ENCODE data around the gene TDRD3. TPM values are rescaled to one million over a fixed set of nuclear protein-coding genes. Genes with fewer than 3 reads are reported as not detected.
A peak's percentile ranks its signal among the peaks of the same experiment; 100 is the strongest.
"Not testable (repeated sequence)": the region's sequence is repeated elsewhere in the genome, so short reads cannot be mapped to it uniquely, and the experiment has no call there.

The TDRD3 gene
- polyA plus RNA-seq, 1 experiment, result 3.9 TPM

GRCh38 chr13:60369242-60369641, 27.8 kb upstream of the TDRD3 start:
- DNase-seq (ENCODE audit: low read depth), result no peak
- ChIA-PET POLR2A (no interaction called here), CTCF (interaction anchor here (0.7 to 3.1 kb wide), 6 partner anchors 11 to 67 kb away, joined by 3 to 10 read pairs (median 4); partner anchors contain the start of gene TDRD3)
- Histone ChIP-seq H3K4me3 (ENCODE audit: low read depth, low read length) (no peak overlapping the region), H3K36me3 (ENCODE audit: control insufficient read depth, insufficient read depth, low read length) (no peaks in the 10 kb centered on the region), H3K27me3 (ENCODE audit: control insufficient read depth, insufficient read depth, low read length) (no peaks in the 10 kb centered on the region)
- TF ChIP-seq CTCF (IDR thresholded peaks at IDR 0.05; ENCODE audit: insufficient read depth, low read depth, low read length), result peak; percentile 15; the same call in 1 of the 2 replicates

GRCh38 chr13:60370343-60370742, 26.7 kb upstream of the TDRD3 start:
- CTCF ChIA-PET, result interaction anchor here (1.3 to 3.1 kb wide), 2 partner anchors 9 to 16 kb away, joined by 3 to 10 read pairs; no protein-coding TSS in a partner anchor
- Histone ChIP-seq H3K4me3 (ENCODE audit: low read depth, low read length) (no peak overlapping the region), H3K36me3 (ENCODE audit: control insufficient read depth, insufficient read depth, low read length) (no peaks in the 10 kb centered on the region), H3K27me3 (ENCODE audit: control insufficient read depth, insufficient read depth, low read length) (no peaks in the 10 kb centered on the region)
- POLR2A ChIA-PET, result no interaction called here
- DNase-seq (ENCODE audit: low read depth), result no peak
- TF ChIP-seq CTCF (IDR thresholded peaks at IDR 0.05; ENCODE audit: insufficient read depth, low read depth, low read length), result no peak

GRCh38 chr13:60372141-60372540, 24.9 kb upstream of the TDRD3 start:
- DNase-seq (ENCODE audit: low read depth), result no peak
- POLR2A ChIA-PET, result no interaction called here
- no peak for TF ChIP-seq CTCF (IDR thresholded peaks at IDR 0.05; ENCODE audit: insufficient read depth, low read depth, low read length)
- CTCF ChIA-PET, result interaction anchor here (1.3 kb wide), 1 partner anchor 18 kb away, joined by 4 read pairs; no protein-coding TSS in a partner anchor
- no peak overlapping the region for H3K4me3 ChIP-seq (ENCODE audit: low read depth, low read length)
- no peaks in the 10 kb centered on the region for H3K36me3 ChIP-seq (ENCODE audit: control insufficient read depth, insufficient read depth, low read length)
- no peaks in the 10 kb centered on the region for H3K27me3 ChIP-seq (ENCODE audit: control insufficient read depth, insufficient read depth, low read length)

GRCh38 chr13:60379282-60379681, 17.7 kb upstream of the TDRD3 start:
- CTCF ChIA-PET, result interaction anchor here (2.2 kb wide), 1 partner anchor 11 kb away, joined by 6 read pairs; no protein-coding TSS in a partner anchor
- POLR2A ChIA-PET; H3K27me3 ChIP-seq (ENCODE audit: control insufficient read depth, insufficient read depth, low read length); DNase-seq (ENCODE audit: low read depth); H3K4me3 ChIP-seq (ENCODE audit: low read depth, low read length); H3K36me3 ChIP-seq (ENCODE audit: control insufficient read depth, insufficient read depth, low read length): not testable (repeated sequence)

GRCh38 chr13:60379837-60380565, 17.0 kb upstream of the TDRD3 start:
- Histone ChIP-seq H3K36me3 (ENCODE audit: control insufficient read depth, insufficient read depth, low read length) (no peaks in the 10 kb centered on the region), H3K4me3 (ENCODE audit: low read depth, low read length) (no peak overlapping the region), H3K27me3 (ENCODE audit: control insufficient read depth, insufficient read depth, low read length) (peaks cover under 1% of the 10 kb centered on the region; the same call in 1 of the 2 replicates)
- ChIA-PET POLR2A (no interaction called here), CTCF (interaction anchor here (2.2 kb wide), 1 partner anchor 11 kb away, joined by 6 read pairs; no protein-coding TSS in a partner anchor)
- no peak for DNase-seq (ENCODE audit: low read depth)
- TF ChIP-seq CTCF (IDR thresholded peaks at IDR 0.05; ENCODE audit: insufficient read depth, low read depth, low read length), result 0 out of 2 replicates have a peak, but pooled peaks have one; percentile 10

Data from BJ (cell line).